ENCODE data around the gene CCNY.

CCNY gene

DNA sequence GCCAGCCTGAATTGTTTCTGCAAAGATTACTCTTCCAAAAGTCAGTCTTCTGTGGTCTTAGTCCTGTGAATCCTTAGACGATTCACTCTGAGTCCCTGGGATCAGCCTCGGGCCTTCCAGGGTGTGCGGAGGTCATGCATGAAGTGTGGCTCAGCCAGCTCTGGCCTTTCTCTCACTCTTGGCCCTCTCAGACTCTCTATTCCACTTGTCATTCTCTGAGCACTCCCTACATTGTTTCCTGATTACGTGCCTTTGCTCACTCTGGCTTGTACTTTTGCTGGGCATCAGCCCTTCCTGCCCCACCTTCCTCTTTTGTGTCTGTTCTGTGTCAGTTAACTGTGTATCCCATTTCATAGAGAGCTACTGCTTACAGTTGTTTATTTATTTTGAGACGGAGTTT is 36.0 kb downstream of the CCNY start:
- FAIRE-seq = no peak
- DNase-seq (ENCODE audit: insufficient read length) = no peak

DNA sequence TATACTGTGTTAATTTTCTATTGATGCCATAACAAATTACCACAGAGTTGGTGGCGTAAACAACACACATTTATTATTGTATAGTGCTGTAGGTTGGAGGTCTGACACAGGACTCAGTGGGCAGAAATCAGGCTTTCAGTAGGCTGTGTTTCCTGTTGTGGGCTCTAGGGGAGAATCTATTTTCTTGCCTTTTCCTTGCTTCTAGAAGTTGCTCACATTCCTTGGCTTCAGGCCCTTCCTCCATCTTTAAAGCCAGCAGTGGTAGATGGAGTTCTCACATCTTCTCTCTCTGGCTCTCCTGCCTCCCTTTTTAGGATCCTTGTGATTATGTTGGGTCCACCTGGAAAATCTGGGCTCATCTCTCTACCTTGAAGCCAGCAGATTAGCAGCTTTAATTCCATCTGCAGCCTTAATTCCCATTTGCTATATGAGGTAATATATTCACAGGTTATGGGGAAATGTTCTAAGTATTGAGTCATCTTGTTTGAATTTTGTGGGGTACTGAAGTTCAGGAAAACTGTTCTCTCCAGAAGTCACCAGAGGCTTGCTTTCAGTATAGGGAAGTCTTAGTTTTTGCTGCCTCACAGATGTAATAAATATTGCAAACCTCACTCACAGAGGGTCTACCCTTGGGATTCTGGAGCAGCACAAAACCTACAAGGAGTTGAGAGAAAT is 38.9 kb downstream of the CCNY start:
- DNase-seq (ENCODE audit: insufficient read length) (no peak), FAIRE-seq (no peak)
- TF ChIP-seq POLR2A (IDR thresholded peaks at IDR 0.05; ENCODE audit: low read depth, low read length) (no peak), TAF1 (IDR thresholded peaks at IDR 0.05; ENCODE audit: borderline replicate concordance, low read depth, low read length) (no peak), POLR2AphosphoS5 (IDR thresholded peaks at IDR 0.05; ENCODE audit: low read depth, low read length) (no peak)

More for the DNA sequence above, 36.0 kb downstream of the CCNY start:
- TF ChIP-seq TAF1 (IDR thresholded peaks at IDR 0.05; ENCODE audit: borderline replicate concordance, low read depth, low read length) (no peak), POLR2AphosphoS5 (IDR thresholded peaks at IDR 0.05; ENCODE audit: low read depth, low read length) (no peak), POLR2A (IDR thresholded peaks at IDR 0.05; ENCODE audit: low read depth, low read length) (no peak)

DNA sequence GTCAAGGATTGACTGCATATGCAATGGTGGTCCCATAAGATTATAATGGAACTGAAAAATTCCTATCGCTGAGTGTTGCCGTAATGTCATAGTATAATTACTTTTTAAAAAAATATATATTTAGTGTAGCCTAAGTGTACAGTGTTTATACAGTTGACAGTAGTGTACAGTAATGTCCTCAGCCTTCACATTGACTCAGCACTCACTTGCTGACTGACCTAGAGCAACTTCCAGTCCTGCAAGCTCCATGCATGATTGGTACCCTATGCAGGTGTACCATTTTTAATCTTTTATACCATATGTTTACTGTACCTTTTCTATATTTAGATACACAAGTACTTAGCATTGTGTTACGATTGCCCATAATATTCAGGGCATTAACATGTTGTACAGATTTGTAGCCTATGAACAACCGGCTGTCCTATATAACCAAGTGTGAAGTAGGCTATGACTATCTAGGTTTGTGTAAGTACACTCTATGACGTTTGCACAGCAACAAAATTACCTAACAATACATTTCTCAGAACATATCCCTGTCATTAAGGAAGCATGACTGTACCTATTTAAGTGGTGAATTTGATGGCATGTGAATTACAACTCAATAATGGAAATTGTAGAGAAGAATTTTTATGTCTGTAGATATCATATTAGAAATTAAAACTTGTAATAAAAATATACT is 40.9 kb downstream of the CCNY start:
- DNase-seq (ENCODE audit: insufficient read length) = no peak
- TF ChIP-seq POLR2AphosphoS5 (IDR thresholded peaks at IDR 0.05; ENCODE audit: low read depth, low read length) = no peak
- no peak for TF ChIP-seq POLR2A (IDR thresholded peaks at IDR 0.05; ENCODE audit: low read depth, low read length)
- FAIRE-seq = no peak

DNA sequence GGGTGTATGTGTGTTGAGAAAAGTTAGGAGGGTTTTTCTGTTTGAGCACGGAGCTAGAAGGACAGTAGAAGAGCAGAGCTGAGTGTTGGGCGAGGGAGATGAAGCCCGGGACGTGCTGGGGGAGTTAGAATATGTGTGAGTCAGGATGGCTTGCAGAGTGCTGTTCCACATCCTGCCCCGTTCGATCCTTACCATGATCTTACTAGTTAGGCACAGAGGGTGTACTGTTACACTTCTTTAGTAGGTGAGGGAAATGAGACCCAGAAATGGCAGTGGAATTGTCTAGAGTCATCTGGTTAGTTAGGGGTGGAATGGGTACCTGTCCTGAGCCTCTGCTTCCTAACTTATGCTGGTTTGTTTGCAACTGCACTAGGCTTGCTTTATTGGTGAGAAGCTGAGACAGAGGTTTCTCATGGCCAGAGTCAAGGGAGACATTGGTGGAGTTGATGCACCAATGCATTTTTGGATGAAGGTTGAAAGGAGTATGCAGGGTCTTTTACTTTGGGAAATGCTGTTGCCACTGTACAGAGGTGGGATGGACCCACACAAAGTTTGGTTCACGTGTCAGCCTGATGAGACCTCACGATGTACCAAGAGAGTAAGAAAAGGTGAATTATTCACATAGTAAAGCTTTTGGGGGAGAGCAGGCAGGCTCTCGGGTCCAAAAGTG is 42.4 kb downstream of the CCNY start:
- TF ChIP-seq POLR2A (IDR thresholded peaks at IDR 0.05; ENCODE audit: low read depth, low read length) = no peak
- TF ChIP-seq POLR2AphosphoS5 (IDR thresholded peaks at IDR 0.05; ENCODE audit: low read depth, low read length) = no peak
- no peak for TF ChIP-seq TAF1 (IDR thresholded peaks at IDR 0.05; ENCODE audit: borderline replicate concordance, low read depth, low read length)
- DNase-seq (ENCODE audit: insufficient read length) (no peak), FAIRE-seq (peak; percentile 66)

DNA sequence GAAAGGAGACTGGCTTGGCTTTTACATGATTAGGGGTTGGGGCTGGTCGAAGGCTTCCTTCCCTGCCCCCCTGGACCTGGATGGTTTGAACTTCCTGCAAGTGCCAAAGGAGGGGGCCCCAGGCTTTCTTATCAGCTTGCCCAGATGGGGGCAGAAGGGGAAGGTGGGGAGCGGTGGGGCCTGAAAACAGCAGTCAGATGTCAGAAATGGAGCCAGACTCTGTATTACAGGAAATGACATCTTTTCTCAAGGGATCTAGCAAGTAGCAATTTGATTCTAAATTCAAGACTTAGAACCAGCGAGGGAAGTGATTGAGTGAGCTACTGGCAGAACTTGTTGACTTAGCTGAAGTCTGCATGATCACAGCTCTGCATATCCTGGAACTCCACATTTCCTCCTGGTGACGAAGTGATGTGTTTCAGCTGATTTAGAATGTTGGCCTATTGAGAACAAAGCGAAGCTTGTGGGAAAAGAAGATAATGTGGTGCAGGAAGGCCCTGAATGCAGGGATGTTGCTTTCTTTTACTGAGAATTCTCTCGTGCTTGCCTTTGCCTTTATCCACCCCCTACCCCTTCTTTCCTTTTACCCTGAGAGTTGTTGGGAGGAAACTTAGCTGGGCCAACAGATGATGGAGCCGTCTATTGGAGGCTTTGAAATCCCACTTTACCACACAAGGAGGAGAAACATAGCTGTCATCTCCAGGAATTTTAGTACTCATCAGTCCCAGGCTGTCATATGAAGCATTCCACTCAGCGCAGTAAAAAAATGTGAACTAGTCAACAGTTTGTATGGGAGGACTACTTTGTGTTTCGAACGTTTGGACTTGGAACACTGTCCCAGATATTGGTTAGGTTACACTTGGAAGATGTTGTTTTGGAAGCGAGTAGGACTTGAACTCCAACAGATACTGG is 43.2 kb downstream of the CCNY start:
- DNase-seq (ENCODE audit: insufficient read length) = no peak
- TF ChIP-seq TAF1 (IDR thresholded peaks at IDR 0.05; ENCODE audit: borderline replicate concordance, low read depth, low read length) (no peak), POLR2AphosphoS5 (IDR thresholded peaks at IDR 0.05; ENCODE audit: low read depth, low read length) (no peak), POLR2A (IDR thresholded peaks at IDR 0.05; ENCODE audit: low read depth, low read length) (no peak)
- FAIRE-seq = peak; percentile 89

DNA sequence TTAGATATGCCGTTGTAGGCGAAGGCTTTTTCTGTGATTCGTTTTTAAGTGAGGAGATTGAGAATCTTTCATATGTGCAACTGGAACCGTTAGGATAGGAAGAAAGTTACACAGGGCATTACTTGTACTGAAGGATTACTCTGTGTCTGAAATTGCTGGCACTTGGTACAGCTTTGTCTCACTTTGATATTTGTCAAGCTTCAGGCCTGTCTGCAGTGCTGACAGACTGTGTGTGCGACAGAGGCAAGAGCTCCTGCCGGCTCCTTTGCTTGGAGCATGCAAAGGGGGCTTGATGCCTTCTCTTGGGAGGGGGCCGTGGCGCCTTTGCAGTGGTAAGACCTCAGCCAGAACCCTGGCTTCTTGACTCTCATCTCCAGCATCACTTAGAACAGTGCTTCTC is 45.8 kb downstream of the CCNY start:
- DNase-seq (ENCODE audit: insufficient read length) (no peak), FAIRE-seq (no peak)
- TF ChIP-seq TAF1 (IDR thresholded peaks at IDR 0.05; ENCODE audit: borderline replicate concordance, low read depth, low read length) (no peak), POLR2A (IDR thresholded peaks at IDR 0.05; ENCODE audit: low read depth, low read length) (no peak)

DNA sequence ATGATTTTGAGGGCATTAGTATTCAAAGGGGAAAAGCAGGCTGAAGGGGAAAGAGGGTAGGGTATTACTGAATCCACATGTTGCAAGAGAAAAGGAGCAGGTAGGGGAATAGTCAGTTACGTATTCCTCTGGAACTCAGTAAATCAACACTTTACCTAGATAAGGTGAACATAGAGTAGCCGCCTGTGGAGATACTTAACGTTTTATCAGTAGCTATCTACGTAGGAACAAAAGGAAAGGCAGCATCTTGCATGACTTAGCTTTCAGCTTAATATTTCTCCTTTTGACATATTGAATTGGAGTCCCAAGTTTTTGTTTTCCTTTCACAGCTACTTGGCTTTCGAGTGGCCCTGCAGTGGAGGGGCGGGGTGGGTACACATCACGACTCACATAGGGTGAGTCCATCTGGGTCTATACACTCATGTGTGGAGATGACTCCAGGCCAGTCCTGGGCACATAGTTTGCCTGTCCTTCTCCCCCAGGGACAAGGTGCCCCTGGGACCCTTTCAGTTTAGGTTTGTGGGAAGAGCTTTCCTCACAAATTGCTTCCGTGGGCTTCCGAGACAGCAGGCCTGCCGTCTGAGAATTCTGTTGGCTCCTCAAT is 48.1 kb downstream of the CCNY start:
- FAIRE-seq (no peak), DNase-seq (ENCODE audit: insufficient read length) (no peak)

DNA sequence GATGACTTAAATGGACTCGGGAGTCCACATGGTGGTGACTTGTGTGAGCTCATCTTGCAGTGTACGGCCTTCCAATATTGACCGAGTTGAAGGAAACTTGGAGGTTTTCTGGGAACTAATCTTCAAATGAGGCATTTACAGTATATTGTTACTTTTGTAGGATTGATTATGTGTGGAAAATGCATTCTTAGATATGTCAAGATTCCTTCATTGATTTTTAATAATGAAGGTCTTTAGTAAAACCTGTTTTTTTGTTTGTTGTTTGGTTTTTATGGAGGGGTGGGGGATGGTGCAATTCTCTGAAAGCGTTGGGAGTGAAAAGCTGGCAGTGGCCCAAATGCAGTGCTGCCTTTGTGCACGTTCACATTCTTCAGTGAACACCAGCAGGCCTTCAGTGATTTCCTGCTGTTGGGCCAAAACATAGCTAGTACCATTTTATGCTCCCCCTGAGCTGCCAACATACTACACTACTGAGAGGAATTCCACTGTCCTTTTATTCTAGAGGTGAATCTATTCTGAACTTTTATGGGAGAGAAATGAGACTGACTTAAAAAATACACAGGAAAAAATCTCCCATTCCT is 50.4 kb downstream of the CCNY start:
- TF ChIP-seq TAF1 (IDR thresholded peaks at IDR 0.05; ENCODE audit: borderline replicate concordance, low read depth, low read length) (no peak), POLR2AphosphoS5 (IDR thresholded peaks at IDR 0.05; ENCODE audit: low read depth, low read length) (no peak), POLR2A (IDR thresholded peaks at IDR 0.05; ENCODE audit: low read depth, low read length) (no peak)
- no peak for FAIRE-seq
- no peak for DNase-seq (ENCODE audit: insufficient read length)

More for the DNA sequence above, 48.1 kb downstream of the CCNY start:
- no peak for TF ChIP-seq POLR2A (IDR thresholded peaks at IDR 0.05; ENCODE audit: low read depth, low read length)

DNA sequence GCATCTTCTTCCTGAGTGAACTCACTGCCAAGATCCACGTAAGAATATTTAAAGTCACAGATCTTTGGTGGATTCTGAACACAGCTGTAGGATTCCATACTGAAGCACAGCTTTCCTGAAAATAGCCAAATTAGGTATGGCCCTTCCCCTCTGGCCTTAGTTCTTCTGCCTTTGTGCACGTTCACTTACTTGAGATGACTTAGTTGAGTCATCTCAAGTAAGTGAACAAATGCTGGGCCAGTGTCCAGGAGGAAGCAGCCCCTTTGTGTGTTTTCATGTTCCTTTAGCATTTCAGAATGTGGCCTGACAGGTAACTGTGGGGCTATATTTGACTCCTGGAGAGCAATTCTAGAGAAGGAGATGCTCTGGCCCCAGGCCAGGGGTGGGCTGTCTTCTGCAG is 51.5 kb downstream of the CCNY start:
- DNase-seq (ENCODE audit: insufficient read length) (no peak), FAIRE-seq (no peak)
- TF ChIP-seq POLR2AphosphoS5 (IDR thresholded peaks at IDR 0.05; ENCODE audit: low read depth, low read length) = no peak
- TF ChIP-seq TAF1 (IDR thresholded peaks at IDR 0.05; ENCODE audit: borderline replicate concordance, low read depth, low read length) = no peak
- no peak for TF ChIP-seq POLR2A (IDR thresholded peaks at IDR 0.05; ENCODE audit: low read depth, low read length)

DNA sequence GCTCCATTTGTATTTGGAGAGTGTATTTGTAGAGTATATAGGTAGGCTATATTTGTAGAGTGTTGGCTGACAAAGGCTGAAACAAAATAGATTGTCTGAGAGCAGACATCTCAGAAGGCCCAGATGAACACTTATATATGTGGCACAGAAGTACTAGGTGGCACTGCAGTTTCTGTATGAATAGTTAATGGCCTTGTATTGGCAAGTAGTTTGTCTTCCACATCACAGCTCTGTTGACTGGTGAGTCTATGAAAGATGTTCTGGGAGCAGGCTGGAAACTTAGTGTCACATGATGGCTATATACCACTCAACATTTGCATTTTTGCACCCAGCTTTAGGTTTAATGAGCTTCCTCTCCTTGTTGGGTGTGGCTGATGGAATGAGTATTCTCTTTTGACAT is 51.9 kb downstream of the CCNY start:
- no peak for FAIRE-seq
- TF ChIP-seq POLR2A (IDR thresholded peaks at IDR 0.05; ENCODE audit: low read depth, low read length) (no peak), TAF1 (IDR thresholded peaks at IDR 0.05; ENCODE audit: borderline replicate concordance, low read depth, low read length) (no peak), POLR2AphosphoS5 (IDR thresholded peaks at IDR 0.05; ENCODE audit: low read depth, low read length) (no peak)
- no peak for DNase-seq (ENCODE audit: insufficient read length)

DNA sequence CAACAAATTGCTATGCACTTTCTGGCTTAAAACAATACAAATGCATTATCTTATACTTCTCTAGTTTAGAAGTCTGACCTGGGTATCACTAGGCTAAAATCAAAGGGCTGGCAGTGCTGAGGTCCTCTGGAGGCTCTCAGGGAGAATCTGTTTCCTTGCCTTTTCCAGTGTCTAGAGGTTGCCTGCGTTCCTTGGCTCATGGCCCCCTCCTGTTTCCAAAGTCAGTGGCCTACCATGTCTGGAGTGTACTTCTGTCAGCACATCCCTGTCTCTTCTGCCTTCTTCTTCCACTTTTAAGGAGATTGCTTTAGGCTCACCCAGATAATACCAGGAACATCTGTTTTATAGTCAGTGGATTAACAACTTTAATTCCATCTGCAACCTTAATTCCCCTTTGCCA is 52.4 kb downstream of the CCNY start:
- no peak for TF ChIP-seq TAF1 (IDR thresholded peaks at IDR 0.05; ENCODE audit: borderline replicate concordance, low read depth, low read length)
- TF ChIP-seq POLR2A (IDR thresholded peaks at IDR 0.05; ENCODE audit: low read depth, low read length) = no peak
- TF ChIP-seq POLR2AphosphoS5 (IDR thresholded peaks at IDR 0.05; ENCODE audit: low read depth, low read length) = no peak
- DNase-seq (ENCODE audit: insufficient read length) = no peak
- no peak for FAIRE-seq
